Endodermal cell (in vitro differentiated cells): ENCODE data around the gene KCNC1. TPM values are rescaled to one million over a fixed set of nuclear protein-coding genes. Genes with fewer than 3 reads are reported as not detected.
A peak's percentile ranks its signal among the peaks of the same experiment; 100 is the strongest.

ENCODE experiments used
- DNase-seq: peaks from one replicate; pipeline ENCODE4 v3.0.0-alpha.2; 2017
- H3K27ac ChIP-seq: 2 replicates; pipeline ENCODE4 v1.5.1; 2013; ENCODE audit warnings: mild to moderate bottlenecking, low read depth, low read length, moderate library complexity
- H3K27me3 ChIP-seq: 2 replicates; pipeline ENCODE4 v1.6.1; 2013; ENCODE audit warnings: mild to moderate bottlenecking, low read length, moderate library complexity; ENCODE audit not compliant: insufficient read depth, control insufficient read depth, poor library complexity, severe bottlenecking
- H3K36me3 ChIP-seq: 2 replicates; pipeline ENCODE4 v1.7.0; 2013; ENCODE audit warnings: mild to moderate bottlenecking, low read length, moderate library complexity; ENCODE audit not compliant: control insufficient read depth, insufficient read depth
- H3K4me1 ChIP-seq: one replicate; pipeline ENCODE4 v1.7.0; 2013; ENCODE audit warnings: low read length; ENCODE audit not compliant: control insufficient read depth, insufficient read depth
- H3K4me3 ChIP-seq: 2 replicates; pipeline ENCODE4 v1.5.1; 2013; ENCODE audit warnings: mild to moderate bottlenecking, low read length, moderate library complexity
- H3K9ac ChIP-seq: 2 replicates; pipeline ENCODE4 v1.6.1; 2013; ENCODE audit warnings: mild to moderate bottlenecking, low read length, moderate library complexity; ENCODE audit not compliant: poor library complexity, severe bottlenecking; ENCODE audit errors: extremely low read depth
- H3K9me3 ChIP-seq: 2 replicates; pipeline ENCODE4 v1.6.1; 2013; ENCODE audit warnings: mild to moderate bottlenecking, low read length, moderate library complexity; ENCODE audit not compliant: control insufficient read depth
- H3K27ac Mint-ChIP-seq: 2 replicates; pipeline ENCODE4 v1.8.0; 2020; ENCODE audit warnings: mixed read lengths
- H3K27me3 Mint-ChIP-seq: 2 replicates; pipeline ENCODE4 v1.8.0; 2021; ENCODE audit warnings: mild to moderate bottlenecking, mixed read lengths; ENCODE audit not compliant: insufficient read depth
- H3K36me3 Mint-ChIP-seq: 2 replicates; pipeline ENCODE4 v1.8.0; 2020; ENCODE audit warnings: low read depth, mixed read lengths
- H3K4me1 Mint-ChIP-seq: 2 replicates; pipeline ENCODE4 v1.8.0; 2020; ENCODE audit warnings: mixed read lengths
- H3K4me3 Mint-ChIP-seq: 2 replicates; pipeline ENCODE4 v1.8.0; 2020; ENCODE audit warnings: mild to moderate bottlenecking, moderate library complexity, mixed read lengths
- H3K9me3 Mint-ChIP-seq: 2 replicates; pipeline ENCODE4 v1.8.0; 2020; ENCODE audit warnings: mild to moderate bottlenecking, mixed read lengths
- WGBS, 2 experiments: methylation state at CpG; one replicate each; pipeline versions ENCODE4 v1.1.5 to v1.1.7; 2013; ENCODE audit warnings: missing lambda C conversion rate in 2 of 2, mixed read lengths in 1 of 2; ENCODE audit not compliant: insufficient coverage in 1 of 2, insufficient read length in 1 of 2; 5-methylcytosine and 5-hydroxymethylcytosine counted together
- total RNA-seq, 2 donors: library from RNA; stranded (reverse); fragmentation: NEBNext Ultra II Directional in 1 of 2; extraction: Animal tissue kit (Norgen Biotek cat#: 25700) in 1 of 2; gene quantifications; 2 replicates in 1 of 2; 3 replicates in 1 of 2; pipeline ENCODE4 v1.2.1, GENCODE V29; 2021
- TF ChIP-seq, protein P1 (sequence below): fragments of 200-600 bp; sonication (generic); conservative IDR thresholded peaks from 2 replicates; pipeline ENCODE4 v1.5.0; 2021; ENCODE audit warnings: antibody characterized with exemption, mild to moderate bottlenecking

The KCNC1 gene
- total RNA-seq, 2 donors from 2014 or later, result not detected

DNA sequence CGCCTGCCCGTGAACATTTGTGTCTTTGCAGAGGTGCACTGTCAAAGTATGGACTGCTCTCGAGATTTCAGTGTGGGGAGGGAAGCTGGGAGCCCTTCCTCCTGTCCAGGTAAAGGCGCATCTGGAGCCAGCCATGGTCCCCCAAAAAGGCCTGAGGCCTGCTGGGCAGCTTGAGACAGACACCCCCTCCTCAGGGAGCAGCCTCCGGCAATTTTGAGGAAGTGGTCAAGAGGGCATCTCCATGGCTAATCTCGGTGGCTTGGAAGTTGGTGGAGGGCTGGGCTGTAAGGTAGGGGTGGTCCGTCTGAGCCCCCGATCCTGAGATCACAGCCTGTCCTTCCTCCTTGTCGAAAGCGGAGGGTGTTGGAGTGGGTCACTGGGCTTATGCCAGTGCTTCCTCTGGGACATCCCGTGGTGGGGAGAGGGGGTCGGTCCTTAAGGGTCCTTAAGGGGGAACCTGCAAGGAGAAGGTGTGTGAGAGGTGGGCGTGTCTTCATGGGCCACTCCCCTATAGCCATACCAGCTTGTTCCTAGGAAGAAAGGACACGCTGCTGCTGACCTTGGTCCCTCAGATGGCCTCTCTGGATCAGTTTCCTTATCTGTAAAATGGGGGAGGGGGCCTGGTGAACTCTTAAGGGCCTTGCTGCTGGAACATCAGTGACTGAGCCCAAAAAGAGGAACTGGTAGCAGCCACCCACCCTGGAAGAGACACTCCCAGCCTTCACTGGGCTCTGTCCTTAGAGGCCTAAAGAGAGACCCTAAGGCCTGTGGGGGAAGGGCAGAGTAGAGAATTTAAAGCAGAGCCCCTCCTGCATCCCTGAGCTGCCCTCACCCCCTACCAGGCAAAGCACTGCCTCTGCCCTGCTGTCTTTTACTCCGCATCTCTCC is 2.6 kb downstream of the KCNC1 start:
- Mint-ChIP-seq H3K27ac (no peak overlapping the region), H3K27me3 (peaks cover 75% of the 10 kb centered on the region), H3K4me1 (peaks cover 2% of the 10 kb centered on the region), H3K9me3 (peaks cover 5% of the 10 kb centered on the region), H3K36me3 (no peaks in the 10 kb centered on the region), H3K4me3 (no peak overlapping the region)
- Histone ChIP-seq H3K4me3 (no peak overlapping the region), H3K36me3 (no peaks in the 10 kb centered on the region), H3K27me3 (peaks cover 61% of the 10 kb centered on the region), H3K9me3 (no peaks in the 10 kb centered on the region), H3K4me1 (peaks cover 6% of the 10 kb centered on the region), H3K9ac (no peak overlapping the region), H3K27ac (no peak overlapping the region)
- 89 to 93% methylated on average over 8 to 15 of the region's 15 CpGs for WGBS, 2 experiments
- DNase-seq, result peak; percentile 46
- TF ChIP-seq, protein P1, sequence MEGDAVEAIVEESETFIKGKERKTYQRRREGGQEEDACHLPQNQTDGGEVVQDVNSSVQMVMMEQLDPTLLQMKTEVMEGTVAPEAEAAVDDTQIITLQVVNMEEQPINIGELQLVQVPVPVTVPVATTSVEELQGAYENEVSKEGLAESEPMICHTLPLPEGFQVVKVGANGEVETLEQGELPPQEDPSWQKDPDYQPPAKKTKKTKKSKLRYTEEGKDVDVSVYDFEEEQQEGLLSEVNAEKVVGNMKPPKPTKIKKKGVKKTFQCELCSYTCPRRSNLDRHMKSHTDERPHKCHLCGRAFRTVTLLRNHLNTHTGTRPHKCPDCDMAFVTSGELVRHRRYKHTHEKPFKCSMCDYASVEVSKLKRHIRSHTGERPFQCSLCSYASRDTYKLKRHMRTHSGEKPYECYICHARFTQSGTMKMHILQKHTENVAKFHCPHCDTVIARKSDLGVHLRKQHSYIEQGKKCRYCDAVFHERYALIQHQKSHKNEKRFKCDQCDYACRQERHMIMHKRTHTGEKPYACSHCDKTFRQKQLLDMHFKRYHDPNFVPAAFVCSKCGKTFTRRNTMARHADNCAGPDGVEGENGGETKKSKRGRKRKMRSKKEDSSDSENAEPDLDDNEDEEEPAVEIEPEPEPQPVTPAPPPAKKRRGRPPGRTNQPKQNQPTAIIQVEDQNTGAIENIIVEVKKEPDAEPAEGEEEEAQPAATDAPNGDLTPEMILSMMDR, result no peak

- no peak overlapping the region for H3K27ac Mint-ChIP-seq
Observed at GRCh38 chr11:17738151-17738973, 3.8 kb downstream of the KCNC1 start.

GRCh38 chr11:17739945-17740338 is 5.4 kb downstream of the KCNC1 start:
- peaks cover 39% of the 10 kb centered on the region for H3K27me3 ChIP-seq
- no peak overlapping the region for H3K9ac ChIP-seq
- Mint-ChIP-seq H3K9me3 (peaks cover 5% of the 10 kb centered on the region), H3K4me3 (no peak overlapping the region), H3K27ac (no peak overlapping the region), H3K27me3 (peaks cover 55% of the 10 kb centered on the region), H3K36me3 (no peaks in the 10 kb centered on the region), H3K4me1 (no peaks in the 10 kb centered on the region)
- H3K9me3 ChIP-seq, result no peaks in the 10 kb centered on the region
- 80 to 92% methylated on average over 4 to 6 of the region's 6 CpGs for WGBS, 2 experiments
- no peak overlapping the region for H3K4me3 ChIP-seq
- peaks cover 6% of the 10 kb centered on the region for H3K4me1 ChIP-seq
- TF ChIP-seq, protein P1, result no peak
- no peaks in the 10 kb centered on the region for H3K36me3 ChIP-seq
- no peak overlapping the region for H3K27ac ChIP-seq
- DNase-seq, result peak; percentile 51

More at GRCh38 chr11:17738151-17738973, 3.8 kb downstream of the KCNC1 start:
- Histone ChIP-seq H3K27ac (no peak overlapping the region), H3K4me1 (peaks cover 6% of the 10 kb centered on the region), H3K36me3 (no peaks in the 10 kb centered on the region), H3K4me3 (no peak overlapping the region), H3K9ac (no peak overlapping the region), H3K27me3 (peaks cover 50% of the 10 kb centered on the region), H3K9me3 (no peaks in the 10 kb centered on the region)
- Mint-ChIP-seq H3K27me3 (peaks cover 63% of the 10 kb centered on the region), H3K9me3 (peaks cover 5% of the 10 kb centered on the region), H3K4me1 (peaks cover 2% of the 10 kb centered on the region), H3K36me3 (no peaks in the 10 kb centered on the region), H3K4me3 (no peak overlapping the region)
- DNase-seq, result peak; percentile 42
- 44 to 69% methylated on average over 8 to 10 of the region's 10 CpGs for WGBS, 2 experiments
- TF ChIP-seq, protein P1, result no peak
